Lung (tissue), 12 donors: ENCODE results near the gene C1orf21. TPM values are rescaled to one million over a fixed set of nuclear protein-coding genes. Genes with fewer than 3 reads are reported as not detected.

ENCODE experiments used
- ATAC-seq: fragments of 200-7000 bp; cut with Tn5 transposase; one replicate; pipeline ENCODE4 v1.9.1; 2020; ENCODE audit warnings: moderate number of reproducible peaks; ENCODE audit not compliant: insufficient read depth, low FRiP score
- DNase-seq, 3 donors: peaks; one replicate each; pipeline ENCODE4 v3.0.0-alpha.2; 2013 to 2017
- H3K27ac ChIP-seq, 2 donors: one replicate each; pipeline ENCODE4 v1.5.1; 2013; ENCODE audit warnings: mild to moderate bottlenecking in 2 of 2, moderate library complexity in 2 of 2, control low read depth in 1 of 2, inconsistent platforms in 1 of 2, low read depth in 1 of 2, low read length in 1 of 2
- H3K27me3 ChIP-seq, 3 donors: one replicate each; pipeline ENCODE4 v1.5.1; 2013; ENCODE audit warnings: low read length in 2 of 3; ENCODE audit not compliant: control insufficient read depth in 3 of 3, insufficient read depth in 3 of 3
- H3K36me3 ChIP-seq, 4 donors: one replicate each; pipeline ENCODE4 v1.5.1; 2013; ENCODE audit warnings: low read length in 4 of 4, mild to moderate bottlenecking in 1 of 4, moderate library complexity in 1 of 4; ENCODE audit not compliant: control insufficient read depth in 4 of 4, insufficient read depth in 4 of 4
- H3K4me1 ChIP-seq, 5 donors: one replicate each; pipeline ENCODE4 v1.5.1; 2013; ENCODE audit warnings: low read length in 5 of 5, mild to moderate bottlenecking in 2 of 5, moderate library complexity in 1 of 5; ENCODE audit not compliant: control insufficient read depth in 5 of 5, insufficient read depth in 5 of 5
- H3K4me3 ChIP-seq: one replicate; pipeline ENCODE4 v1.5.1; 2013; ENCODE audit warnings: mild to moderate bottlenecking, control low read depth, moderate library complexity
- H3K9ac ChIP-seq, 2 donors: one replicate each; pipeline ENCODE4 v1.5.1; 2013; ENCODE audit warnings: low read length in 2 of 2, control low read depth in 1 of 2; ENCODE audit not compliant: insufficient read depth in 1 of 2
- H3K9me3 ChIP-seq, 4 donors: one replicate each; pipeline ENCODE4 v1.5.1; 2013; ENCODE audit warnings: low read length in 3 of 4, mild to moderate bottlenecking in 1 of 4, moderate library complexity in 1 of 4; ENCODE audit not compliant: control insufficient read depth in 4 of 4, insufficient read depth in 3 of 4
- WGBS, 2 donors: extraction: QIAGEN DNeasy Blood & Tissue Kit; methylation state at CpG; one replicate each; pipeline ENCODE4 v1.1.7; 2013; 5-methylcytosine and 5-hydroxymethylcytosine counted together
- polyA plus RNA-seq, 2 donors: library from polyadenylated mRNA; stranded (reverse); fragments of 200-250 nt; gene quantifications; one replicate each; pipeline ENCODE4 v1.2.1, GENCODE V29; 2013
- total RNA-seq, 2 donors: library from RNA; depleted of rRNA in 1 of 2; stranded (reverse); fragments of >200 nt in 1 of 2; gene quantifications; one replicate each; pipeline ENCODE4 v1.2.1, GENCODE V29; 2014 to 2021
- TF ChIP-seq, protein P1 (sequence below): IDR thresholded peaks from 2 replicates; pipeline ENCODE4 v1.5.1; 2012; ENCODE audit warnings: mild to moderate bottlenecking; ENCODE audit errors: control extremely low read depth, extremely low read depth
- donor health status: control.
- donor health status: control.
- donor health status: Bipolar disorder and iron deficiency.
- donor health status: healthy.
- donor health status: DM: yes; HTN: yes; CAD: no.

Gene C1orf21
- total and polyA plus RNA-seq, 4 donors: 16.2 to 59.9 (median 45.5) TPM

DNA sequence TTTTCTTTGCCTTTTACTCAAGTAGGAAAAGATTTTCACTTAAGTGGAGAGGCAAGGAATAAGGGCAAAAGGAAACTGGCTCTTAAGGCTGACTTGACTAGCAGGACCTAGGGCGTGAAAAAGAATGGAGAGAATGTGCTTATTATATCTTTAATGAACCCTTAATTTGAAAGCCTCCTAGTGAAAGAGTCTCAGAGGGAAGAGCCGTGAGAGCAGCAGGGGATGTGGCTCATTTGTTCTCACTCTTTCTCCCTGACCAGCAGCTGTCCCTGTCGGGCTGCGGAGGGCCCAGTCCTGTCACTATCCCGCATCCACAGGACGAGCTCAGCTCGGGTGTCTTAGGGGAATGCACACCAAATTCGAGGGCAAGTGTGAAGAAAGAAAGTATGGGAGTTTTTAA is 187.8 kb downstream of the C1orf21 start:
- no peaks in the 10 kb centered on the region for H3K36me3 ChIP-seq
- 62 to 79% methylated on average over 8 of the region's 8 CpGs for WGBS, 2 donors
- H3K4me1 ChIP-seq: peaks cover 0 to 9% (median 0%) of the 10 kb centered on the region in 5 donors
- no peaks in the 10 kb centered on the region for H3K9me3 ChIP-seq
- H3K27me3 ChIP-seq: no peaks in the 10 kb centered on the region
- peak in 2 of 3 donors; percentile 26 to 44 for DNase-seq
- H3K27ac ChIP-seq: no peak overlapping the region
- ATAC-seq: peak; percentile 32
- peak overlapping the region in 1 of 2 donors; percentile 36 for H3K9ac ChIP-seq
- no peak overlapping the region for H3K4me3 ChIP-seq
- TF ChIP-seq, protein P1, sequence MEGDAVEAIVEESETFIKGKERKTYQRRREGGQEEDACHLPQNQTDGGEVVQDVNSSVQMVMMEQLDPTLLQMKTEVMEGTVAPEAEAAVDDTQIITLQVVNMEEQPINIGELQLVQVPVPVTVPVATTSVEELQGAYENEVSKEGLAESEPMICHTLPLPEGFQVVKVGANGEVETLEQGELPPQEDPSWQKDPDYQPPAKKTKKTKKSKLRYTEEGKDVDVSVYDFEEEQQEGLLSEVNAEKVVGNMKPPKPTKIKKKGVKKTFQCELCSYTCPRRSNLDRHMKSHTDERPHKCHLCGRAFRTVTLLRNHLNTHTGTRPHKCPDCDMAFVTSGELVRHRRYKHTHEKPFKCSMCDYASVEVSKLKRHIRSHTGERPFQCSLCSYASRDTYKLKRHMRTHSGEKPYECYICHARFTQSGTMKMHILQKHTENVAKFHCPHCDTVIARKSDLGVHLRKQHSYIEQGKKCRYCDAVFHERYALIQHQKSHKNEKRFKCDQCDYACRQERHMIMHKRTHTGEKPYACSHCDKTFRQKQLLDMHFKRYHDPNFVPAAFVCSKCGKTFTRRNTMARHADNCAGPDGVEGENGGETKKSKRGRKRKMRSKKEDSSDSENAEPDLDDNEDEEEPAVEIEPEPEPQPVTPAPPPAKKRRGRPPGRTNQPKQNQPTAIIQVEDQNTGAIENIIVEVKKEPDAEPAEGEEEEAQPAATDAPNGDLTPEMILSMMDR: no peak

DNA sequence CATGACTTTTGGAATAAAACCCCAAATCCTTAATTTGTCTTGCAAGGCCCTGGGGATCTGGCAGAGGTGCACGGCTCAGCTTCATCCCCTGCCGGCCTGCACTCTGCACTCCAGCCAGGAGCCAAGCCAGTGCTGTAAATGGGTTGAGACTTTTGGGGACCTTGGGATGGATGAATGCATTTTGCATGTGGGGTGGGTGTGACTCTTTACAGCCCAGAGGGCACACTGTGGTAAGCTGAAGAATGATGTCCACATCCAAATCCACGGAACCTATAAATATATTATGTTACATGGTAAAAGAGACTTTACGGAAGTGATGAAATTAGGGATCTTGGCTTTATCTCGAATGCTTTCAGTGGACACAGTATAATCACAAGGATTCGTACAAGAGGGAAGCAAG is 190.0 kb downstream of the C1orf21 start:
- no peak for ATAC-seq
- H3K9me3 ChIP-seq: no peaks in the 10 kb centered on the region
- no peak overlapping the region for H3K4me3 ChIP-seq
- WGBS, 2 donors: 87 to 92% methylated on average over 6 of the region's 6 CpGs
- no peaks in the 10 kb centered on the region for H3K27me3 ChIP-seq
- no peak overlapping the region for H3K9ac ChIP-seq
- TF ChIP-seq, protein P1: no peak
- no peak for DNase-seq
- H3K27ac ChIP-seq: peak overlapping the region in 1 of 2 donors; percentile 53
- peaks cover 0 to 9% (median 0%) of the 10 kb centered on the region in 5 donors for H3K4me1 ChIP-seq
- no peaks in the 10 kb centered on the region for H3K36me3 ChIP-seq

DNA sequence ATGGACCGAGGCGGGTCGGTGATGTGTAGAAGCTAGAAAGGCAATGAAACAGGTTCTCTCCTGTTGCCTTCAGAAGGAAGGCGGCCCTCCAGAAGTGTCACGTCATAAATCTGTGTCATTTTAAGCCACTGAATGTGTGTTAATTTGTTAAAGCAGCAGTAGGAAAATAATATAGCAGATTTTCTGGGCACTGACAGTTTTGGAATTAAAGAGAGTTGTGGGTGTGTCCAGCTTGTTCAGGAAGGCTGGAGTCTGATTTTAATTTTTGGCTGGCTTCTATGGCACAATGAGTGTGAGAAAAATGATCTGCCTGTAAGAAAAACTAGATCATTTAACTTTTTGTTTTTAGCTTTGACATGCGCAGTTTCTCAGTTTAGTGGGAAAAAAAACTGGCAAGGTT is 190.5 kb downstream of the C1orf21 start:
- H3K4me1 ChIP-seq: peaks cover 0 to 9% (median 0%) of the 10 kb centered on the region in 5 donors
- WGBS, 2 donors: 81 to 85% methylated on average over 6 of the region's 6 CpGs
- TF ChIP-seq, protein P1: no peak

DNA sequence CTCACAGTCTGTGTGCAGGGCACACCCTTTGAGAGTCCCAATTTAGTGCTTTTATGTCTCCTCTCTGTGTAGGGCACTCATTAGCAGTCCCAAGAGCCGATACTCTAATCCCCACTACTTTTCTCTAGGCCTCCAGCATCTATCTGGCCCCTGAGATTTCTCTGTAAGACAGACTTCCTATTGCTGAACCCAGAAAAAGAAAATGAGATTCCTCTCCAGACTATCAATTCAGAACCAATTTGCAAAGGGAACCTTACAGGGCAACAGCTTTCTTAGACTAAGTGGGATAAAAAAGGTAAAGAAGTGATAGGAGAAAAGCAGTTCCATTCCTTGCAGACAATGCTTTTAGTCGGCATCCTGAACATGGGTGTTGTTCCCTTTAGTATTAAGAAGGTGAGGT is 195.6 kb downstream of the C1orf21 start:
- no peak overlapping the region for H3K9ac ChIP-seq
- H3K9me3 ChIP-seq: no peaks in the 10 kb centered on the region
- H3K4me1 ChIP-seq: peaks cover 0 to 5% (median 0%) of the 10 kb centered on the region in 5 donors
- no peak for ATAC-seq
- no peaks in the 10 kb centered on the region for H3K27me3 ChIP-seq
- no peaks in the 10 kb centered on the region for H3K36me3 ChIP-seq
- 88 to 92% methylated on average over 2 of the region's 2 CpGs for WGBS, 2 donors
- TF ChIP-seq, protein P1: no peak
- H3K27ac ChIP-seq: no peak overlapping the region
- DNase-seq: no peak
- H3K4me3 ChIP-seq: no peak overlapping the region

More for the DNA sequence above, 190.5 kb downstream of the C1orf21 start:
- Histone ChIP-seq H3K9me3 (no peaks in the 10 kb centered on the region), H3K9ac (no peak overlapping the region), H3K4me3 (no peak overlapping the region), H3K36me3 (no peaks in the 10 kb centered on the region), H3K27me3 (no peaks in the 10 kb centered on the region), H3K27ac (peak overlapping the region in 1 of 2 donors; percentile 53)
- DNase-seq (peak in 1 of 3 donors; percentile 54), ATAC-seq (no peak)
